ENCODE results near the gene ARNT2. TPM values are rescaled to one million over a fixed set of nuclear protein-coding genes. Genes with fewer than 3 reads are reported as not detected.
A peak's percentile ranks its signal among the peaks of the same experiment; 100 is the strongest.

Gene ARNT2
- total RNA-seq, 1 experiment from 2014 or later: 3.1 TPM

GRCh38 chr15:80556694-80557367 is 152.6 kb downstream of the ARNT2 start:
- no peak for DNase-seq (ENCODE audit: low read depth)

GRCh38 chr15:80557441-80558234 is 153.5 kb downstream of the ARNT2 start:
- no peak for DNase-seq (ENCODE audit: low read depth)

- no peak for DNase-seq (ENCODE audit: low read depth)
These were observed 154.6 kb downstream of the ARNT2 start for GRCh38 chr15:80558631-80559319.

- DNase-seq (ENCODE audit: low read depth): no peak
These were observed 155.1 kb downstream of the ARNT2 start for GRCh38 chr15:80559320-80559693.

GRCh38 chr15:80559761-80560160 is 155.6 kb downstream of the ARNT2 start:
- no peak for DNase-seq (ENCODE audit: low read depth)

- no peak for DNase-seq (ENCODE audit: low read depth)
These were observed 156.6 kb downstream of the ARNT2 start for GRCh38 chr15:80560601-80561400.

GRCh38 chr15:80561500-80561899 is 157.3 kb downstream of the ARNT2 start:
- DNase-seq (ENCODE audit: low read depth): no peak

GRCh38 chr15:80562033-80562432 is 157.9 kb downstream of the ARNT2 start:
- DNase-seq (ENCODE audit: low read depth): no peak

- no peak for DNase-seq (ENCODE audit: low read depth)
These were observed 158.7 kb downstream of the ARNT2 start for GRCh38 chr15:80562846-80563245.

- no peak for DNase-seq (ENCODE audit: low read depth)
These were observed 159.3 kb downstream of the ARNT2 start for GRCh38 chr15:80563372-80563997.

- DNase-seq (ENCODE audit: low read depth): no peak
These were observed 159.9 kb downstream of the ARNT2 start for GRCh38 chr15:80564056-80564455.

GRCh38 chr15:80565398-80565797 is 161.2 kb downstream of the ARNT2 start:
- no peak for DNase-seq (ENCODE audit: low read depth)

- no peak for DNase-seq (ENCODE audit: low read depth)
These were observed 161.8 kb downstream of the ARNT2 start for GRCh38 chr15:80565988-80566387.

GRCh38 chr15:80567721-80568157 is 163.6 kb downstream of the ARNT2 start:
- peak; percentile 80 for DNase-seq (ENCODE audit: low read depth)

GRCh38 chr15:80568298-80568697 is 164.1 kb downstream of the ARNT2 start:
- DNase-seq (ENCODE audit: low read depth): no peak

GRCh38 chr15:80568876-80569605 is 164.9 kb downstream of the ARNT2 start:
- DNase-seq (ENCODE audit: low read depth): no peak

GRCh38 chr15:80569656-80570055 is 165.5 kb downstream of the ARNT2 start:
- DNase-seq (ENCODE audit: low read depth): no peak

GRCh38 chr15:80570553-80570952 is 166.4 kb downstream of the ARNT2 start:
- DNase-seq (ENCODE audit: low read depth): no peak

GRCh38 chr15:80572337-80572736 is 168.2 kb downstream of the ARNT2 start:
- DNase-seq (ENCODE audit: low read depth): no peak

GRCh38 chr15:80573606-80574005 is 169.4 kb downstream of the ARNT2 start:
- no peak for DNase-seq (ENCODE audit: low read depth)

GRCh38 chr15:80574590-80574989 is 170.4 kb downstream of the ARNT2 start:
- no peak for DNase-seq (ENCODE audit: low read depth)
